ENCODE data around the gene MYLK4.

GRCh38 chr6:2619651-2620050 is 131.1 kb downstream of the MYLK4 start:
- TF ChIP-seq POLR2A (IDR thresholded peaks at IDR 0.05) (no peak), CTCF (IDR thresholded peaks at IDR 0.05) (no peak), EP300 (IDR thresholded peaks at IDR 0.05) (no peak)
